ENCODE measurements around the gene ITPK1.

Gene ITPK1

GRCh38 chr14:92929689-92930608 lies 185.8 kb downstream of the ITPK1 start:
- no peaks in the 10 kb centered on the region for H3K27me3 ChIP-seq (replicated peaks; ENCODE audit: control insufficient read depth, insufficient read depth, low read length, poor library complexity, severe bottlenecking)
- H3K4me1 ChIP-seq (ENCODE audit: control insufficient read depth, insufficient read depth, low read length, poor library complexity, severe bottlenecking): no peaks in the 10 kb centered on the region
- H3K27ac ChIP-seq (ENCODE audit: insufficient read depth, low read length, poor library complexity, severe bottlenecking): no peak overlapping the region
- DNase-seq: no peak
- no peak overlapping the region for H3K4me3 ChIP-seq (ENCODE audit: insufficient read depth, low read depth, low read length, poor library complexity, severe bottlenecking)
- H3K9me3 ChIP-seq (ENCODE audit: control insufficient read depth, low read length): no peaks in the 10 kb centered on the region
- H3K36me3 ChIP-seq (ENCODE audit: control insufficient read depth, insufficient read depth, low read length): no peaks in the 10 kb centered on the region

GRCh38 chr14:92928961-92929688 lies 186.6 kb downstream of the ITPK1 start:
- H3K9me3 ChIP-seq (ENCODE audit: control insufficient read depth, low read length): no peaks in the 10 kb centered on the region
- no peak overlapping the region for H3K4me3 ChIP-seq (ENCODE audit: insufficient read depth, low read depth, low read length, poor library complexity, severe bottlenecking)
- no peaks in the 10 kb centered on the region for H3K36me3 ChIP-seq (ENCODE audit: control insufficient read depth, insufficient read depth, low read length)
- no peaks in the 10 kb centered on the region for H3K27me3 ChIP-seq (replicated peaks; ENCODE audit: control insufficient read depth, insufficient read depth, low read length, poor library complexity, severe bottlenecking)
- no peak overlapping the region for H3K27ac ChIP-seq (ENCODE audit: insufficient read depth, low read length, poor library complexity, severe bottlenecking)
- H3K4me1 ChIP-seq (ENCODE audit: control insufficient read depth, insufficient read depth, low read length, poor library complexity, severe bottlenecking): no peaks in the 10 kb centered on the region
- no peak for DNase-seq

- no peaks in the 10 kb centered on the region for H3K4me1 ChIP-seq (ENCODE audit: control insufficient read depth, insufficient read depth, low read length, poor library complexity, severe bottlenecking)
- no peak for DNase-seq
Measured at GRCh38 chr14:92928258-92928629, 187.5 kb downstream of the ITPK1 start.

GRCh38 chr14:92927349-92928257 lies 188.1 kb downstream of the ITPK1 start:
- Histone ChIP-seq H3K27ac (ENCODE audit: insufficient read depth, low read length, poor library complexity, severe bottlenecking) (no peak overlapping the region), H3K27me3 (replicated peaks; ENCODE audit: control insufficient read depth, insufficient read depth, low read length, poor library complexity, severe bottlenecking) (peaks cover 7% of the 10 kb centered on the region), H3K4me3 (ENCODE audit: insufficient read depth, low read depth, low read length, poor library complexity, severe bottlenecking) (no peak overlapping the region), H3K36me3 (ENCODE audit: control insufficient read depth, insufficient read depth, low read length) (no peaks in the 10 kb centered on the region), H3K9me3 (ENCODE audit: control insufficient read depth, low read length) (no peaks in the 10 kb centered on the region), H3K4me1 (ENCODE audit: control insufficient read depth, insufficient read depth, low read length, poor library complexity, severe bottlenecking) (no peaks in the 10 kb centered on the region)
- no peak for DNase-seq

More at GRCh38 chr14:92928258-92928629, 187.5 kb downstream of the ITPK1 start:
- Histone ChIP-seq H3K4me3 (ENCODE audit: insufficient read depth, low read depth, low read length, poor library complexity, severe bottlenecking) (no peak overlapping the region), H3K27ac (ENCODE audit: insufficient read depth, low read length, poor library complexity, severe bottlenecking) (no peak overlapping the region), H3K27me3 (replicated peaks; ENCODE audit: control insufficient read depth, insufficient read depth, low read length, poor library complexity, severe bottlenecking) (peaks cover 5% of the 10 kb centered on the region), H3K36me3 (ENCODE audit: control insufficient read depth, insufficient read depth, low read length) (no peaks in the 10 kb centered on the region), H3K9me3 (ENCODE audit: control insufficient read depth, low read length) (no peaks in the 10 kb centered on the region)

GRCh38 chr14:92926931-92927330 lies 188.8 kb downstream of the ITPK1 start:
- DNase-seq: no peak
- Histone ChIP-seq H3K27ac (ENCODE audit: insufficient read depth, low read length, poor library complexity, severe bottlenecking) (no peak overlapping the region), H3K36me3 (ENCODE audit: control insufficient read depth, insufficient read depth, low read length) (no peaks in the 10 kb centered on the region), H3K27me3 (replicated peaks; ENCODE audit: control insufficient read depth, insufficient read depth, low read length, poor library complexity, severe bottlenecking) (peaks cover 7% of the 10 kb centered on the region), H3K9me3 (ENCODE audit: control insufficient read depth, low read length) (no peaks in the 10 kb centered on the region), H3K4me1 (ENCODE audit: control insufficient read depth, insufficient read depth, low read length, poor library complexity, severe bottlenecking) (no peaks in the 10 kb centered on the region), H3K4me3 (ENCODE audit: insufficient read depth, low read depth, low read length, poor library complexity, severe bottlenecking) (no peak overlapping the region)

GRCh38 chr14:92926180-92926845 lies 189.4 kb downstream of the ITPK1 start:
- Histone ChIP-seq H3K4me1 (ENCODE audit: control insufficient read depth, insufficient read depth, low read length, poor library complexity, severe bottlenecking) (no peaks in the 10 kb centered on the region), H3K9me3 (ENCODE audit: control insufficient read depth, low read length) (no peaks in the 10 kb centered on the region), H3K27me3 (replicated peaks; ENCODE audit: control insufficient read depth, insufficient read depth, low read length, poor library complexity, severe bottlenecking) (peaks cover 7% of the 10 kb centered on the region), H3K27ac (ENCODE audit: insufficient read depth, low read length, poor library complexity, severe bottlenecking) (no peak overlapping the region), H3K36me3 (ENCODE audit: control insufficient read depth, insufficient read depth, low read length) (no peaks in the 10 kb centered on the region), H3K4me3 (ENCODE audit: insufficient read depth, low read depth, low read length, poor library complexity, severe bottlenecking) (no peak overlapping the region)
- DNase-seq: no peak

- no peaks in the 10 kb centered on the region for H3K9me3 ChIP-seq (ENCODE audit: control insufficient read depth, low read length)
- no peak overlapping the region for H3K4me3 ChIP-seq (ENCODE audit: insufficient read depth, low read depth, low read length, poor library complexity, severe bottlenecking)
- DNase-seq: no peak
- peaks cover 7% of the 10 kb centered on the region for H3K27me3 ChIP-seq (replicated peaks; ENCODE audit: control insufficient read depth, insufficient read depth, low read length, poor library complexity, severe bottlenecking)
- no peaks in the 10 kb centered on the region for H3K36me3 ChIP-seq (ENCODE audit: control insufficient read depth, insufficient read depth, low read length)
- H3K4me1 ChIP-seq (ENCODE audit: control insufficient read depth, insufficient read depth, low read length, poor library complexity, severe bottlenecking): no peaks in the 10 kb centered on the region
- H3K27ac ChIP-seq (ENCODE audit: insufficient read depth, low read length, poor library complexity, severe bottlenecking): no peak overlapping the region
Measured at GRCh38 chr14:92925446-92925845, 190.3 kb downstream of the ITPK1 start.

- DNase-seq: no peak
- Histone ChIP-seq H3K4me3 (ENCODE audit: insufficient read depth, low read depth, low read length, poor library complexity, severe bottlenecking) (no peak overlapping the region), H3K4me1 (ENCODE audit: control insufficient read depth, insufficient read depth, low read length, poor library complexity, severe bottlenecking) (no peaks in the 10 kb centered on the region), H3K9me3 (ENCODE audit: control insufficient read depth, low read length) (no peaks in the 10 kb centered on the region), H3K36me3 (ENCODE audit: control insufficient read depth, insufficient read depth, low read length) (no peaks in the 10 kb centered on the region), H3K27ac (ENCODE audit: insufficient read depth, low read length, poor library complexity, severe bottlenecking) (no peak overlapping the region), H3K27me3 (replicated peaks; ENCODE audit: control insufficient read depth, insufficient read depth, low read length, poor library complexity, severe bottlenecking) (peaks cover 7% of the 10 kb centered on the region)
Measured at GRCh38 chr14:92924247-92924646, 191.5 kb downstream of the ITPK1 start.

GRCh38 chr14:92923744-92924103 lies 192.0 kb downstream of the ITPK1 start:
- H3K27ac ChIP-seq (ENCODE audit: insufficient read depth, low read length, poor library complexity, severe bottlenecking): no peak overlapping the region
- no peak for DNase-seq
- no peaks in the 10 kb centered on the region for H3K4me1 ChIP-seq (ENCODE audit: control insufficient read depth, insufficient read depth, low read length, poor library complexity, severe bottlenecking)
- H3K4me3 ChIP-seq (ENCODE audit: insufficient read depth, low read depth, low read length, poor library complexity, severe bottlenecking): no peak overlapping the region
- H3K9me3 ChIP-seq (ENCODE audit: control insufficient read depth, low read length): no peaks in the 10 kb centered on the region
- no peaks in the 10 kb centered on the region for H3K36me3 ChIP-seq (ENCODE audit: control insufficient read depth, insufficient read depth, low read length)
- H3K27me3 ChIP-seq (replicated peaks; ENCODE audit: control insufficient read depth, insufficient read depth, low read length, poor library complexity, severe bottlenecking): peaks cover 7% of the 10 kb centered on the region

Data from effector memory CD4-positive, alpha-beta T cell (primary cell).